MM.1S (cell line): ENCODE results near the gene SLC25A11.

ENCODE experiments used
- EZH2 ChIP-seq: fragments of 300-600 bp; sonication (generic); optimal IDR thresholded peaks from 2 replicates; pipeline ENCODE3; 2017; ENCODE audit warnings: low read depth, mild to moderate bottlenecking, antibody characterized with exemption, low read length, mixed read lengths
- EZH2phosphoT487 ChIP-seq: fragments of 300-600 bp; sonication (generic); IDR thresholded peaks from 2 replicates; pipeline ENCODE4 v1.6.1; 2018; ENCODE audit warnings: antibody characterized with exemption, low read length
- TF ChIP-seq, protein P1 (sequence below): fragments of 300-600 bp; sonication (generic); IDR thresholded peaks from 2 replicates; pipeline ENCODE4 v1.5.1; 2016; ENCODE audit warnings: antibody characterized with exemption, low read length, mixed read lengths

DNA sequence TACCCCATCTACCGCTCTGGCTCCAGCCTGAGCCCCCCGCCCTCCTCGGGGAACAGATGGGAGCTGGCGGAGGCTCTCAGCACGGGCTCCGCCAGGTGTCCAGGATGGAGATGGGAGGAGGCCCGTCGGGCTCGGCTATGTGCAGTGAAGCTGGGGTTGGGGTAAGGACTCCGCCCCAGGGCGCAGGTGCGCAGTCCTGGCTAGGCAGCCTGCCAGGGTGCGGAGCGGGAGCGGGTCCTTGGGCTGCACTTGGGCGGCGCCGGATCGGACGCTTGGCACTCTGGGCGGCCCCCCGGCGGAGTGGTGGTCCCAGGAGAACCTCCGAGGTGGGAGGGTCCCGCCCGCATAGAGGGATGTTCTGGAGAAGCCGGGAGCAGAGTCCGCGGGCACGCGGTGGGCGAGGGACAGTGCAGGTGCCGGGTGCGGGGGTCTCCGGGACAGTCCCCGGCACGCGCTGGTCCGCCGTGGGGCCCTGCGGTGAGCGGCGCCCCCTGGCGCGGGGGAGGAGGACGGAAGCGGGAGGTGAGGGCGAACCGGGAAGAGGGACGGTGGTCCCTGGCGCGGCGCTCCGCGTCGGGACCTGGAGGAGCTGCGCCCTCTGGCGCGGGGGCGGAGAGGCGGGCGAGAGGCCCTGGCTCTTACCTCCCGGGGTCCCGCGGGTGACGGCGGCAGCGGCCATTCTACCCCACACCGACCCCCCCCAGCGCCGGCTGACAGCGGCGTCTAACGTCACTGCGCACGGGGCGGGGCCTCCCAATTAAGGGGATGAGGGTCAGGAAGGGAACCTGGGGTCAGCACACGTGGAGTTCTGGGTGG is 47.3 kb upstream of the SLC25A11 start, which contains the start of gene CAMTA2:
- TF ChIP-seq, protein P1, sequence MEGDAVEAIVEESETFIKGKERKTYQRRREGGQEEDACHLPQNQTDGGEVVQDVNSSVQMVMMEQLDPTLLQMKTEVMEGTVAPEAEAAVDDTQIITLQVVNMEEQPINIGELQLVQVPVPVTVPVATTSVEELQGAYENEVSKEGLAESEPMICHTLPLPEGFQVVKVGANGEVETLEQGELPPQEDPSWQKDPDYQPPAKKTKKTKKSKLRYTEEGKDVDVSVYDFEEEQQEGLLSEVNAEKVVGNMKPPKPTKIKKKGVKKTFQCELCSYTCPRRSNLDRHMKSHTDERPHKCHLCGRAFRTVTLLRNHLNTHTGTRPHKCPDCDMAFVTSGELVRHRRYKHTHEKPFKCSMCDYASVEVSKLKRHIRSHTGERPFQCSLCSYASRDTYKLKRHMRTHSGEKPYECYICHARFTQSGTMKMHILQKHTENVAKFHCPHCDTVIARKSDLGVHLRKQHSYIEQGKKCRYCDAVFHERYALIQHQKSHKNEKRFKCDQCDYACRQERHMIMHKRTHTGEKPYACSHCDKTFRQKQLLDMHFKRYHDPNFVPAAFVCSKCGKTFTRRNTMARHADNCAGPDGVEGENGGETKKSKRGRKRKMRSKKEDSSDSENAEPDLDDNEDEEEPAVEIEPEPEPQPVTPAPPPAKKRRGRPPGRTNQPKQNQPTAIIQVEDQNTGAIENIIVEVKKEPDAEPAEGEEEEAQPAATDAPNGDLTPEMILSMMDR, result peak; percentile 69
- no peak for TF ChIP-seq EZH2phosphoT487
- no peak for TF ChIP-seq EZH2
